ENCODE data around the gene SPAG9. TPM values are rescaled to one million over a fixed set of nuclear protein-coding genes. Genes with fewer than 3 reads are reported as not detected.

Gene SPAG9
- total and polyA plus RNA-seq, 2 of the 8 experiments (the other 6 are each of a cell fraction or from before 2014, with no cell fraction given): 9.8 to 63.8 TPM

DNA sequence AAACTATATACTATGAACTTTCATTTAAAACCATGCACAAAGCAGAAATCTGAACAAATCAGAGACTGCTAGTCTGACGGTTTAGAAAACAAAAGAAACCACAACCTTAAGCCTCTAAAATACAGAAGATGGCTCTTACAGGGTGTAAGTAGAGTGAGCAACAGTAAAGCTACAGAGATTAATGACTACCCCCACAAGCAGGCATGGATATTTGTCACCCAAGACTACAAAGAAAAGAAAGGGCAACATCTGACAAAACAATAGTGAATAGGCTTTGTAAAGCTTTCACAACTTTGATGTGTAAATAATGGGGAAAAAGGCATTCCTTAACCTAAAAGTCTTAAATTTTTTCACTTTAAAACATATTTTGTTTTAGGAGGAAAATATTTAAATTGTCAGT is 75.0 kb downstream of the SPAG9 start (continued):
- TF ChIP-seq, protein P1, sequence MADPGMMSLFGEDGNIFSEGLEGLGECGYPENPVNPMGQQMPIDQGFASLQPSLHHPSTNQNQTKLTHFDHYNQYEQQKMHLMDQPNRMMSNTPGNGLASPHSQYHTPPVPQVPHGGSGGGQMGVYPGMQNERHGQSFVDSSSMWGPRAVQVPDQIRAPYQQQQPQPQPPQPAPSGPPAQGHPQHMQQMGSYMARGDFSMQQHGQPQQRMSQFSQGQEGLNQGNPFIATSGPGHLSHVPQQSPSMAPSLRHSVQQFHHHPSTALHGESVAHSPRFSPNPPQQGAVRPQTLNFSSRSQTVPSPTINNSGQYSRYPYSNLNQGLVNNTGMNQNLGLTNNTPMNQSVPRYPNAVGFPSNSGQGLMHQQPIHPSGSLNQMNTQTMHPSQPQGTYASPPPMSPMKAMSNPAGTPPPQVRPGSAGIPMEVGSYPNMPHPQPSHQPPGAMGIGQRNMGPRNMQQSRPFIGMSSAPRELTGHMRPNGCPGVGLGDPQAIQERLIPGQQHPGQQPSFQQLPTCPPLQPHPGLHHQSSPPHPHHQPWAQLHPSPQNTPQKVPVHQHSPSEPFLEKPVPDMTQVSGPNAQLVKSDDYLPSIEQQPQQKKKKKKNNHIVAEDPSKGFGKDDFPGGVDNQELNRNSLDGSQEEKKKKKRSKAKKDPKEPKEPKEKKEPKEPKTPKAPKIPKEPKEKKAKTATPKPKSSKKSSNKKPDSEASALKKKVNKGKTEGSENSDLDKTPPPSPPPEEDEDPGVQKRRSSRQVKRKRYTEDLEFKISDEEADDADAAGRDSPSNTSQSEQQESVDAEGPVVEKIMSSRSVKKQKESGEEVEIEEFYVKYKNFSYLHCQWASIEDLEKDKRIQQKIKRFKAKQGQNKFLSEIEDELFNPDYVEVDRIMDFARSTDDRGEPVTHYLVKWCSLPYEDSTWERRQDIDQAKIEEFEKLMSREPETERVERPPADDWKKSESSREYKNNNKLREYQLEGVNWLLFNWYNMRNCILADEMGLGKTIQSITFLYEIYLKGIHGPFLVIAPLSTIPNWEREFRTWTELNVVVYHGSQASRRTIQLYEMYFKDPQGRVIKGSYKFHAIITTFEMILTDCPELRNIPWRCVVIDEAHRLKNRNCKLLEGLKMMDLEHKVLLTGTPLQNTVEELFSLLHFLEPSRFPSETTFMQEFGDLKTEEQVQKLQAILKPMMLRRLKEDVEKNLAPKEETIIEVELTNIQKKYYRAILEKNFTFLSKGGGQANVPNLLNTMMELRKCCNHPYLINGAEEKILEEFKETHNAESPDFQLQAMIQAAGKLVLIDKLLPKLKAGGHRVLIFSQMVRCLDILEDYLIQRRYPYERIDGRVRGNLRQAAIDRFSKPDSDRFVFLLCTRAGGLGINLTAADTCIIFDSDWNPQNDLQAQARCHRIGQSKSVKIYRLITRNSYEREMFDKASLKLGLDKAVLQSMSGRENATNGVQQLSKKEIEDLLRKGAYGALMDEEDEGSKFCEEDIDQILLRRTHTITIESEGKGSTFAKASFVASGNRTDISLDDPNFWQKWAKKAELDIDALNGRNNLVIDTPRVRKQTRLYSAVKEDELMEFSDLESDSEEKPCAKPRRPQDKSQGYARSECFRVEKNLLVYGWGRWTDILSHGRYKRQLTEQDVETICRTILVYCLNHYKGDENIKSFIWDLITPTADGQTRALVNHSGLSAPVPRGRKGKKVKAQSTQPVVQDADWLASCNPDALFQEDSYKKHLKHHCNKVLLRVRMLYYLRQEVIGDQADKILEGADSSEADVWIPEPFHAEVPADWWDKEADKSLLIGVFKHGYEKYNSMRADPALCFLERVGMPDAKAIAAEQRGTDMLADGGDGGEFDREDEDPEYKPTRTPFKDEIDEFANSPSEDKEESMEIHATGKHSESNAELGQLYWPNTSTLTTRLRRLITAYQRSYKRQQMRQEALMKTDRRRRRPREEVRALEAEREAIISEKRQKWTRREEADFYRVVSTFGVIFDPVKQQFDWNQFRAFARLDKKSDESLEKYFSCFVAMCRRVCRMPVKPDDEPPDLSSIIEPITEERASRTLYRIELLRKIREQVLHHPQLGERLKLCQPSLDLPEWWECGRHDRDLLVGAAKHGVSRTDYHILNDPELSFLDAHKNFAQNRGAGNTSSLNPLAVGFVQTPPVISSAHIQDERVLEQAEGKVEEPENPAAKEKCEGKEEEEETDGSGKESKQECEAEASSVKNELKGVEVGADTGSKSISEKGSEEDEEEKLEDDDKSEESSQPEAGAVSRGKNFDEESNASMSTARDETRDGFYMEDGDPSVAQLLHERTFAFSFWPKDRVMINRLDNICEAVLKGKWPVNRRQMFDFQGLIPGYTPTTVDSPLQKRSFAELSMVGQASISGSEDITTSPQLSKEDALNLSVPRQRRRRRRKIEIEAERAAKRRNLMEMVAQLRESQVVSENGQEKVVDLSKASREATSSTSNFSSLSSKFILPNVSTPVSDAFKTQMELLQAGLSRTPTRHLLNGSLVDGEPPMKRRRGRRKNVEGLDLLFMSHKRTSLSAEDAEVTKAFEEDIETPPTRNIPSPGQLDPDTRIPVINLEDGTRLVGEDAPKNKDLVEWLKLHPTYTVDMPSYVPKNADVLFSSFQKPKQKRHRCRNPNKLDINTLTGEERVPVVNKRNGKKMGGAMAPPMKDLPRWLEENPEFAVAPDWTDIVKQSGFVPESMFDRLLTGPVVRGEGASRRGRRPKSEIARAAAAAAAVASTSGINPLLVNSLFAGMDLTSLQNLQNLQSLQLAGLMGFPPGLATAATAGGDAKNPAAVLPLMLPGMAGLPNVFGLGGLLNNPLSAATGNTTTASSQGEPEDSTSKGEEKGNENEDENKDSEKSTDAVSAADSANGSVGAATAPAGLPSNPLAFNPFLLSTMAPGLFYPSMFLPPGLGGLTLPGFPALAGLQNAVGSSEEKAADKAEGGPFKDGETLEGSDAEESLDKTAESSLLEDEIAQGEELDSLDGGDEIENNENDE (IDR thresholded peaks at IDR 0.05; ENCODE audit: insufficient replicate concordance, low read length): peak; percentile 47

Measured in H1 (cell line).